Glomerular visceral epithelial cell (primary cell): Measurements from ENCODE around the gene HSCB.
"Not testable (repeated sequence)": the region's sequence is repeated elsewhere in the genome, so short reads cannot be mapped to it uniquely, and the experiment has no call there.

Source experiments
- DNase-seq: peaks from one replicate; pipeline ENCODE4 v3.0.0-alpha.2; 2016; ENCODE audit errors: extremely low spot score

The HSCB gene

DNA sequence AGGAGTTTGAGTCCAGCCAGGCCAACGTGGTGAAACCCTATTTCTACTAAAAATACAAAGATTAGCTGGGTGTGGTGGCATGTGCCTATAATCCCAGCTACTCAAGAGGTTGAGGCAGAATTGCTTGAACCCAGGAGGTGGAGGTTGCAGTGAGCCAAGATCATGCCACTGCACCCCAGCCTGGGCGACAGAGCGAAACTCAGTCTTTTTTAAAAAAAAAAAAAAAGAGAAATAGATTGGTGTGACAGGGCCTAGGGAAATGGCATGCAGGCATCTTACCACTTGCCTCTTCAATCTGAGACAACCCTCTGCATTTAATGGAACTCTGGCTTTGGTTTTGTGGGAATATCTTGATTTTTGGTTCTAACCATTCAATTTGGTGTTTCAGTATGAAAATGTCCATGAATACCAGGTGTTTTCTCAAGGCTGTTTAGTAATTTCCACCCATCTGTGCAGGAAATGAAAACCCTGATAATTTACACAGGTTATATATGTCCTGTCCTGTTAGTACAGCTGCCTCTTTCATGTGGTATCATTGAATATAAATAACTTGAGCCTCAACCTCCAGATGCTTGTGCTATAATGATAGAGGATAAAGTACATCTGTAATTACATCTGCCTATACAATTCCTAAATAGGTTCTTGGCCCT is 50.1 kb downstream of the HSCB start:
- DNase-seq = no peak

DNA sequence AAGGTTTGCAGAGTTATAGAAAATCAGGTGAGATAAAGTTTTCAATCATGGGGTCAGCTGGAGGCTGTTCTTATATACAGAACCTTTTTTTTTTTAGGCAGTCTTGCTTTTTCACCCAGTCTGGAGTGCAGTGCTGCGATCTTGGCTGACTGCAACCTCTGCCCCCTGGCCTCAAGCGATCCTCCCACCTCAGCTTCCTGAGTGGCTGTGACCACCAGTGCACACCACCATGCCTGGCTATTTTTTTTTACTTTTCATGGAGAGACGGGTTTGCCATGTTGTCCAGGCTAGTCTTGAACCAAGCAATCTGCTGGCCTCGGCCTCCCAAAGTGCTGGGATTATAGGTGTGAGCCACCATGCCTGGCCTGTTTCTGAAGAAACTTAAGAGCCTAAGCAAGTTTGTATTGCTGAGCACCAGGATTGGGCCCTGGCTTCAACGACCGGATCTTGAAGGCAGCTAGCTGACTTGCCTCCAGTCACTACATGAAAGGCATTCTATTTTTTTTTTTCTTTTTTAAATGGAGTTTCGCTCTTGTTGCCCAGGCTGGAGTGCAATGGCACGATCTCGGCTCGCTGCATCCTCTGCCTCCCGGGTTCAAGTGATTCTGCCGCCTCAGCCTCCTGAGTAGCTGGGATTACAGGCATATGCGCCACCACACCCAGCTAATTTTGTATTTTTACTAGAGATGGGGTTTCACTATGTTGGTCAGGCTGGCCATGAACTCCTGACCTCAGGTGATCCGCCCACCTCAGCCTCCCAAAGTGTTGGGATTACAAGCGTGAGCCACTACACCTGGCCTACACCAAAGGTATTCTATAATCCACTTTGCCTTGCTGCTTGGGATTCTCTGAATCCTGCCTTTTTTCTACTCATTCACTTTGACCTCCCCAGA is 50.9 kb downstream of the HSCB start:
- DNase-seq = no peak

DNA sequence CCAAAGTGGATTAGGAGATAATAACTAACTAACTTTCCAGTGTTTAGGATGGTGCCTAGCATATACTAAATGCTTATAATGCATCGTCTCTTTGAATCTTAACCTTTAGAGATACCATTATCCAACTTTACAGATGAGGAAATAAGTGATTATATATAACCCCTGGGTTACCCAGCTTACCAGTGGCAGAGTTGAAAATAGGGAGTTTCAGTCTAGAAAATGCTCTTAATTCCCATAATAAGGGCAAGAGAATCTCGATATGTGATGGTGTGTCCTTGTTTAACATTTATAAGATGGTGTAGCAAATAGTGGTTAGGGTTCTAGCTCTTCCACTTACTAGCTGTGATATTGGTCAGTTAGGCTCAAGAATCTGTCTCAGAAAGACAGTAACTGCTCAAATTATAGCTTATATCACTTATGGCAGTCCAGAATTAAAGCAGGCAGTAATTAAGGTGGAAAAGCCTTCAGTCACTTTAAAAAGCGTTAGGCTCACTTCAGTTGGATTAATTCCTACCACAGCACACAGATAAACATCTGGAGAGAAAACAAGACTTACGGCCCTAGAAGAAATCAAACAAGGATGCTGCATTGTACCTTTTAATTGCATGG is 52.2 kb downstream of the HSCB start:
- no peak for DNase-seq

DNA sequence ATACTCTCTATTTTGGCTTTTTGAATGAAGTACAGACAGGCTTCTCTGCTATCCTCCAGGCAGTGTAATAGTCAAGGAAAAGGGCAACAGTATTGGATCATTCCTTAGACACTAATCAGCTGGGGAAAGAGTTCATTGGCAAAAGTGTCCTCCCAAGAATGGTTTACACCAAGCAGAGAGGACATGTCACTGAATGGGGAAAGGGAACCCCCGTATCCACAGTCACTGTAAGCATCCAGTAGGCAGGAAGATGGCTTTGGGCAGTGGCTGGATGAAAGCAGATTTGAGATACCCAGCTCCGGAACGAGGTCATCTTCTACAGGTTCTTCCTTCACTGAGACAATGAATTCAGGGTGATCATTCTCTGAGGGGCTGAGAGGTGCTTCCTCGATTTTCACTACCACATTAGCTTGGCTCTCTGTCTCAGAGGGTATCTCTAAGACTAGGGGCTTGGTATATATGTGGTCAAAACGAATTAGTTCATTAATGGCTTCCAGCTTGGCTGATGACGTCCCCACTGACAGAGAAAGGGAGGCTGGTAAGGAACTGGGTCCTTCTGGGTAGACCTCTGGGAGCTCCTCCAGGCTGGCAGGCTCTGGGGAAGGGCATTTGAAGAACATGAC is 53.3 kb downstream of the HSCB start:
- no peak for DNase-seq

DNA sequence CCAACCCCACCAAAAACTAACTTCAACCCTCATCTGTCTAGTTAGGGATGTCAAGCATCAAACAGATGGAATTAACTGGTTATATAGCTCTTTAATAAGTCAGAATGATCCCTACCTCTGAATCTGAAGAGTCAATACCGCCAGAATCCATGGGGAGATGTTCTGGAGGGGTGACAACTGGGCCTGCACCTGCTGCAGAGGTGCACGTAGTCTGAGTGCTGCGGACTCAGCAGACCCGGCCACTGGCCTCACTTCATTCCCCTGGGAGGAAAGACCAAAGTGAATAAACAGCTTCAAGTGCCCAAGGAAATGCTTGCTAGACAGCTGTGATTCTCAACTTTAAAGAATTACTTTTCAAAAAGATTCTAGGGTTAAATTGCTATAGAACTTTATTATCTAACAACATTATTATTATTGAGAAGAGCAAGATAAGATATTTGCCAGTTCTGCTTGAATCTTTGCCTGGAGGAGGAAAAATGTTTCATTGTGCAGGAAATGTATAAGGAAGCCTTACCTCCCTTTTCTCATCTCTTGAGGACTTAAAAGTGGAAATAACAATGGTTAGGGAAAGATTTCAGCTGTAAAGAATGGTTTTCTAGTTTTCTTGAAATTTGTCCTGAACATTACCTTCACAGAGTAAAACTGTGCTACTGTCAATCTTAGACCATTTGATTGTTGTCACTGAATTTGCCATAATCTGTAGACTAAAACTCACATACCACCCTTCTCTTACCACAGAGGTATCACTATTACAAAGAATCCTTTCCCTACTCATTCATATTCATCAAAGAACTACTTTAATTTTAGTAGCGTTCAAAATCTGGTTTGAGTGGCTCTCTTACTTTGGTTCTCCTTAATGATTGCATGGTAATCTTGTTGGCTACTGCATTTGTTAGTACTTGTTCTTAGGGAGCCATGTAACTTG is 54.4 kb downstream of the HSCB start:
- no peak for DNase-seq

DNA sequence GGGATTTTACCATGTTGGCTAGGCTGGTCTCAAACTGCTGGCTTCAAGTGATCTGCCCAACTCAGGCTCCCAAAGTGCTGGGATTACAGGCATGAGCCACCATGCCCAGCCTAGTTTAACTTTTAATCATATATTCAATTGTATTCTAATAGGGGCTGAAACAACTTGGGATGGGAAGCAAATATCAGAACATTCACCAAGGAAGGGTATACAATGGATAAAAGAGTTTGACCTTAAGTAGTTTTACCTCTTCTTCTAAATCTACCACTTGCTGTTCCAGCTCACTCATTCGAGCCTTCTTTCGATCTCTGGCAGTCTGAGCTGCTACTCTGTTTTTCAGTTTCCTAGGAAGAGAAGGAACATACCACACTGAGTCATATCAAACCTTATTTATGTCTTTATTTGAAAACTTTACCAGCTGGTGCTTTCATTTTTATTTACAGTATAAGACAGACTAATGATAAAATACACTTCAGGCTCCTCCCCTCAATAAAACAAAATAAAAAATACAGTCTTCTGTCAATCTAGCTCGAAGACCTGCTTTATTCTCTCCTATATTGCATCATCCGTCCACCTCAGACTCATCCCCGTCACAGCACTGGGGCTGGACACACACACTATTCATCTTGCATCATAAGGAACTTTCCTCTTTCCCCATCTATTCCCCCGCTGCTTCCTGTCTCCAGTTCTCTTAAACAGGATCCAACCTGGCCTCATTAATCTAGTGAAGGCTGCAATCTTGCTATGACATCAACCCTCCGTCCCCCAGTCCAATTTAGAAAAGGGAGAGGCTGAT is 57.2 kb downstream of the HSCB start:
- DNase-seq = peak; percentile 72

DNA sequence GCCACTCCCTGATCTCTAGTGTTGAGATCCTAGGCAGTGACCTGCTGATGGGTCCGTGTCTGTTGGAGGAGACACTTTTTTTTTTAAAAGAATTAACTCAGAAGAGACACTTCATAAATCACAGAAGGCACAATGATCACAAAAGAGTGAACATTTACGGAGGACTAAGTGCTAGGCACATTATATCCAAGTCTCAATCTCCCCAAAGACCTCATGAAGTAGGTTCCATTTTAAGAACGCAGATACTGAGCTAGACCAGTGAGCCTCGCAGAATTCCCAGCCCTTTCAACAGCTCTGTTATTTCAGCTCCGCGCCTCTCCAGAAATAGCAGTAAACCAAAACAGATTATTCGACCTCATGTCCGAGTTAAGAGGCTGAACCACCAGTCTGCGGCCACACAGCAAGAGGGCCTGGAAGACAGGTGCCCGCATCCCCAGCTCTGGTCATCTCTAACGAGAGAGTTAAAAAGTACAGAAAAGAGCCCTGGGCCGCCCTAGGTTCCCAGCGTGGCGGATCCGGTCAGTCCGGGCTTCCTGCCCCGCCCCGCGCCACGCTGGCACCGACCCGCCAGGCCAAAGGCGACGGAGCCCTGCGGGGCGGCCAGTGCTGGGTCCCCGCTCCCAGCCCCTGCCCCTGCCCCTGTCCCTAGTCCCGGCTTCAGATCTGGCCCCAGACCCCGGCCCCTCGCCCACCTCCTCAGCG is 57.9 kb downstream of the HSCB start:
- peak; percentile 55 for DNase-seq

DNA sequence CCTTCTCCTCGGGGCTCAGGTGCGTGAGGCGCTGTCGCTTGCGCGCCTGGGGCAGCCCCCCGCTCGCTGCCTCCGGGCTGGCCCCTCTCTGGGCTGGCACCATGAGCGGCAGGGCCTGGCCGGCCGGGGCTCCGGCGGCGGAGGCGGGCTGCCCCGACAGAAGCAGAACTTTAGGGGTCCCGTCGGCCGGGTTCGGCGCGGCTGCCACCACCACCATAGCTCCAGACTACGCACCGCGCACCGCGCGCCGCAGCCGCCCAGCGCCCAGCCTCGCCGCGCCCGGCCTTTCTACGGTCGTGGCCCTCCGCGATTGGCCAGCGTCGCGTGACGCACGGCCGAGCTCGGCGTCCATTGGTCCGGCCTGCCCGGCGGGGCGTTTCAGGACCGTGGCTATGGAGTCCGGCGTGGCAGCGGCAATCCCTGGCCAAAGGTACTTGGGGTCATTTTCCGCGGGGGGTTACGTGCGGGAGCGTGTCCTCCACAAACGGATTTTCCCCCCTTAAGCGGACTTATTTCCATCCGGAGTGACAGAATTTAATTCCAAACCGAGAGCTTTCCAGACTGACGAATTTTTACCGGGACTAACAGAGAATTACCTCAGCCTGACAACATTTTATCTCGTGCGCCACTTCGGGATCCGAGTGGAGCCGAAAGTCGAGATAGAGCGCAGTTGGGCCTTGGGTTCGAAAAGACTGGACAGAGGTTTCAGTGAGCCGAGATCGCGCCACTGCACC is 58.6 kb downstream of the HSCB start, which contains the start of gene XBP1:
Gene XBP1, minus strand, starts transcription at position 262 of the 734 bp plus-strand sequence.
- peak; percentile 91 for DNase-seq

DNA sequence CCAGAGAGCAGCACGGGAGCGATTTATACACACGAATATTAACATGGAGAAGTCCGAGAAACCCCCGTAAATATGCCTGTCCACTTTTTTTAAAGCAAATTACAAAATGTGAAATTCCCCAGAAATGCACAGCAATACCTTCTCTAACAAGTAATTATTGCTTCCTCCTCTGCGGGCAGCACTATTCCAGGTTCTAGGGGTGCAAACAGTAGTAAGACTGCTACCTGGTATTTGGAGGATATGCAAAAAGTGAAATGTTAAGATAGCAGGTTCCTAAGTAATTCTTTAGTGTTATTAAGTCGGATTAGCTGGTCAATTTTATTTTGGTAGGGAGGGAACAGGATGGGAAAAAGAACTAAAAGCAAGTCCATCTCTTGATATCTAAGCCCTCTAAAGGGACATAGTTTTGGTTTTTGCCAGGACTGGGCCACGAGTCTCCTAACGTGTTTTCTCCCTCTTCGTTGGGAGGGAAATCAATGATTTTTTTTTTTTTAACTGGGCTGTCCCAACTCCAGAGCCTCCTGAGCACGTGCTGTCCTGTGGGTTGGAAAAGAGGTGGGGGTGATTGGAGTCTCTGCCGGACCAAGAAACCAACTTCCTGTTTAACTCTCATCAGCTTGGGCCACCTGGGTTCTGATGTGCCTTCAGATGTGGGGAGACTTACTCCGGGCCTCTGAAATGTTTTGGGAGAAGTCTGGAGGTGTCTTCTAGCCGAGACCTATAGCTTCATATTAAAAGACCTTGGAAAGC is 60.2 kb downstream of the HSCB start:
- peak; percentile 28 for DNase-seq

DNA sequence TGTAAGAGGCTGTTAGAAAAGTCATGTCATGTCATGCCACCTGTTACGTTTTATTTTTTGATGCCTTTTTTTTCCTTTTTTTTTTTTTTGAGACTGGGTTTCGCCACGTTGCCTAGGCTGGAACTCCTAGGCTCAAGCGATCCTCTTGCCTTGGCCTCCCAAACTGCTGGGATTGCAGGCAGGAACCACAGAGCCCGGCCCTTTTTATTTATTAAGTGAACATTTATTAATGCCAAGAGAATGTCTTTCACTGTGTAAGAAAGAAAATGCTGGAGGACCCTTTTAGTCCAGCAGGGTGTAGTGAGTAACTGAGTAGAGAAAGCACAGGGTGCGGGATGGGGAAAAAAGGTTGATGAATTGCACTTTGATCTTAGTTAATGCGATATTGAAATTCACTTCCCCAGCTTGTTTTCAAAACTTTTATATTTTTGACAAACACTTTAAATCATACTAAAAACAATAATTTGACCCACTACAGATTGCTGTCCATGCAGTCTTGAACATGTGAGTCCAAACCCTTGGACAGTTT is 60.8 kb downstream of the HSCB start:
- DNase-seq = no peak

DNA sequence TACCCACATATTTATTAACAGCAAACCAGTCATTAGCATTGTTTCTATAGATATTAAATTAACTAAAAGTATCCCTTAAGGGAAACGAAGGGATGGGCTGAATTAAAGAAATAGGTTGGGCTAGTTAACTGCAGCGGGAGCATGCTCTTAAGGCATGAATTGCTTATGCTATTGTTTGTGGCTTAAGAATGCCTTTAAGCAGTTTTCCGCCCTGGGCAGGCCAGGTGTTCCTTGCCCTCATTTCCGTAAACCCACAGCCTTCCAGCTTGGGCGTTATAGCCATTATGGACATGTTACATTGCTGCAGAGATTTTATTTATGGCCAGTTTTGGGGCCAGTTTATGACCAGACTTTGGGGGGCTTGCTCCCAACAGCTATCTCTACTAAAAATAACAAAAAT is 63.6 kb downstream of the HSCB start:
- not testable (repeated sequence) for DNase-seq
